Keratinocyte (primary cell): Measurements from ENCODE around the gene SNX14.

Experiments
- EZH2 ChIP-seq: IDR thresholded peaks from one replicate; pipeline ENCODE4 v1.6.1; 2012; ENCODE audit warnings: inconsistent platforms, mild to moderate bottlenecking, low read length, moderate library complexity
- TF ChIP-seq, protein P1 (sequence below), 3 experiments: IDR thresholded peaks in 1 of 3; conservative IDR thresholded peaks in 1 of 3; optimal IDR thresholded peaks in 1 of 3; 2 replicates in 2 of 3; 3 replicates in 1 of 3; pipeline versions ENCODE3 to v1.5.1; 2011; ENCODE audit warnings: low read length in 3 of 3, mild to moderate bottlenecking in 3 of 3, moderate library complexity in 2 of 3, control low read depth in 1 of 3, inconsistent platforms in 1 of 3; ENCODE audit not compliant: insufficient read depth in 2 of 3; ENCODE audit errors: extremely low read depth in 1 of 3

DNA sequence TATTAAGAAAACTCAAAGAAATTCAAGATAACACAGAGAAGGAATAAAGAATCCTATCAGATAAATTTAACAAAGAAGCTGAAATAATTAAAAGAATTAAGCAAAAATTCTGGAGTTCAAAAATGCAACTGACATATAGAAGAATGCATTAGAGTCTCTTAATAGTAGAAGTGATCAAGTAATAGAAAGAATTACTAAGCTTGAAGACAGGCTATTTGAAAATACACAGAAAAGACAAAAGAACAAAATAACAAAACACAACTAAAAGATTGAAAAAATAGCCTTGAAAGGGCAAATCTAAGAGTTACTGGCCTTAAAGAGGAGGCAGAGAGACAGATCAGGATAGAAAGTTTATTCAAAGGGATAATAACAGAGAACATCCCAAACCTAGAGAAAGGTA, 12.1 kb downstream of the SNX14 start:
- TF ChIP-seq, protein P1, sequence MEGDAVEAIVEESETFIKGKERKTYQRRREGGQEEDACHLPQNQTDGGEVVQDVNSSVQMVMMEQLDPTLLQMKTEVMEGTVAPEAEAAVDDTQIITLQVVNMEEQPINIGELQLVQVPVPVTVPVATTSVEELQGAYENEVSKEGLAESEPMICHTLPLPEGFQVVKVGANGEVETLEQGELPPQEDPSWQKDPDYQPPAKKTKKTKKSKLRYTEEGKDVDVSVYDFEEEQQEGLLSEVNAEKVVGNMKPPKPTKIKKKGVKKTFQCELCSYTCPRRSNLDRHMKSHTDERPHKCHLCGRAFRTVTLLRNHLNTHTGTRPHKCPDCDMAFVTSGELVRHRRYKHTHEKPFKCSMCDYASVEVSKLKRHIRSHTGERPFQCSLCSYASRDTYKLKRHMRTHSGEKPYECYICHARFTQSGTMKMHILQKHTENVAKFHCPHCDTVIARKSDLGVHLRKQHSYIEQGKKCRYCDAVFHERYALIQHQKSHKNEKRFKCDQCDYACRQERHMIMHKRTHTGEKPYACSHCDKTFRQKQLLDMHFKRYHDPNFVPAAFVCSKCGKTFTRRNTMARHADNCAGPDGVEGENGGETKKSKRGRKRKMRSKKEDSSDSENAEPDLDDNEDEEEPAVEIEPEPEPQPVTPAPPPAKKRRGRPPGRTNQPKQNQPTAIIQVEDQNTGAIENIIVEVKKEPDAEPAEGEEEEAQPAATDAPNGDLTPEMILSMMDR (optimal IDR thresholded peaks at IDR 0.05 in 1 of 3, IDR thresholded peaks at IDR 0.05 in 1 of 3, conservative IDR thresholded peaks at IDR 0.05 in 1 of 3; ENCODE audit: extremely low read depth in 1 of 3, insufficient read depth in 2 of 3, low read length in 3 of 3) = no peak
- no peak for TF ChIP-seq EZH2
